K562 (cell line): Measurements from ENCODE around the gene TBC1D2. TPM values are rescaled to one million over a fixed set of nuclear protein-coding genes. Genes with fewer than 3 reads are reported as not detected.

ENCODE experiments used
- ASH1L ChIP-seq: fragments of 450-650 bp; IDR thresholded peaks from 2 replicates; pipeline ENCODE4 v1.6.1; 2018; ENCODE audit warnings: borderline replicate concordance, mild to moderate bottlenecking, low read depth; ENCODE audit not compliant: partially characterized antibody
- EP400 ChIP-seq: fragments of 450-650 bp; IDR thresholded peaks from 2 replicates; pipeline ENCODE4 v1.6.1; 2017; ENCODE audit warnings: antibody characterized with exemption, mild to moderate bottlenecking, moderate library complexity
- FOXA3 ChIP-seq, 2 experiments: fragments of 450-650 bp in 1 of 2; sonication (generic) in 1 of 2; formaldehyde crosslinking; IDR thresholded peaks in 1 of 2; conservative IDR thresholded peaks in 1 of 2; 2 replicates each; pipeline versions ENCODE4 v1.4.0 to v1.8.0; 2020 to 2022; ENCODE audit warnings: mild to moderate bottlenecking in 2 of 2, missing genetic modification reagents in 1 of 2
- HDAC2 ChIP-seq: fragments of 450-650 bp; IDR thresholded peaks from 2 replicates; pipeline ENCODE4 v1.6.1; 2016; ENCODE audit warnings: mild to moderate bottlenecking
- HDAC3 ChIP-seq: fragments of 450-650 bp; IDR thresholded peaks from 2 replicates; pipeline ENCODE4 v1.6.1; 2018; ENCODE audit warnings: borderline replicate concordance, mild to moderate bottlenecking, moderate library complexity; ENCODE audit not compliant: partially characterized antibody
- LCOR ChIP-seq: sonication (generic); formaldehyde crosslinking; IDR thresholded peaks from 2 replicates; pipeline ENCODE4 v1.8.0; 2022; ENCODE audit warnings: mild to moderate bottlenecking, missing genetic modification reagents
- MCM5 ChIP-seq: fragments of 450-650 bp; IDR thresholded peaks from 2 replicates; pipeline ENCODE4 v1.6.1; 2016; ENCODE audit warnings: low read depth
- MECOM ChIP-seq: fragments of 250-450 bp; sonication (Bioruptor Pico); IDR thresholded peaks from 2 replicates; pipeline ENCODE4 v1.8.0; 2022; ENCODE audit warnings: inconsistent platforms
- PML ChIP-seq: IDR thresholded peaks from 2 replicates; pipeline ENCODE4 v1.6.1; 2012; ENCODE audit warnings: low read length, inconsistent platforms
- PTBP1 ChIP-seq: fragments of 200-400 bp; formaldehyde crosslinking; IDR thresholded peaks from 2 replicates; pipeline ENCODE4 v1.6.1; 2017; ENCODE audit warnings: low read depth, low read length
- RNF2 ChIP-seq: sonication (generic); IDR thresholded peaks from 2 replicates; pipeline ENCODE4 v1.6.1; 2016
- SMARCA5 ChIP-seq: fragments of 450-650 bp; IDR thresholded peaks from 2 replicates; pipeline ENCODE4 v1.6.1; 2016
- TBP ChIP-seq: optimal IDR thresholded peaks from 2 replicates; pipeline ENCODE3; 2011; ENCODE audit warnings: low read depth, low read length, improper control_type of control experiment
- ZHX1 ChIP-seq: fragments of 150-350 bp; conservative IDR thresholded peaks from 2 replicates; pipeline ENCODE4 v1.6.1; 2014; ENCODE audit warnings: low read length
- ZNF232 ChIP-seq: sonication (generic); formaldehyde crosslinking; IDR thresholded peaks from 2 replicates; pipeline ENCODE4 v1.8.0; 2022; ENCODE audit warnings: mild to moderate bottlenecking, missing genetic modification reagents
- ZNF77 ChIP-seq: fragments of 250-450 bp; sonication (Bioruptor Pico); IDR thresholded peaks from 2 replicates; pipeline ENCODE4 v1.5.0; 2020
- ZNF79 ChIP-seq: fragments of 250-450 bp; sonication (Bioruptor Pico); IDR thresholded peaks from 2 replicates; pipeline ENCODE4 v1.4.0; 2020; ENCODE audit warnings: low read depth, mild to moderate bottlenecking, moderate library complexity
- ZZZ3 ChIP-seq: fragments of 450-650 bp; IDR thresholded peaks from 2 replicates; pipeline ENCODE4 v1.6.1; 2016; ENCODE audit warnings: antibody characterized with exemption, mild to moderate bottlenecking, moderate library complexity
- polyA plus RNA-seq, 8 experiments: library from polyadenylated mRNA; depleted of rRNA in 4 of 8; stranded (reverse) in 5 of 8; unstranded in 3 of 8; fragments of >200 nt; fragmentation: Nextera tagmentation in 2 of 8; fragmentation: Illumina TruSeq in 1 of 8; extraction: Ambion mirVana in 2 of 8; extraction: Trizol in 1 of 8; gene quantifications; 2 replicates each; pipeline versions ENCODE4 v1.2.1 to v1.2.3, GENCODE V29; 2011 to 2014; ENCODE audit warnings: inconsistent platforms in 1 of 8, missing spikeins in 1 of 8
- total RNA-seq, 7 experiments: library from RNA; depleted of rRNA in 6 of 7; stranded (reverse); fragments of >200 nt in 6 of 7; fragmentation: Illumina TruSeq in 2 of 7; extraction: Trizol in 2 of 7; gene quantifications; 2 replicates each; pipeline versions ENCODE4 v1.2.1 to v1.2.3, GENCODE V29; 2011 to 2021; ENCODE audit warnings: low replicate concordance in 1 of 7
- TF ChIP-seq, protein P1 (sequence below): fragments of 250-450 bp; sonication (Bioruptor Pico); IDR thresholded peaks from 2 replicates; pipeline ENCODE4 v1.4.0; 2020; ENCODE audit warnings: mild to moderate bottlenecking, moderate library complexity, borderline replicate concordance
- TF ChIP-seq, protein P2 (sequence below), 2 experiments: fragments of 450-650 bp; IDR thresholded peaks; 2 replicates each; pipeline ENCODE4 v1.6.1; 2016
- TF ChIP-seq, protein P3 (sequence below): fragments of 450-650 bp; formaldehyde crosslinking; IDR thresholded peaks from 2 replicates; pipeline ENCODE4 v1.4.0; 2020; ENCODE audit warnings: mild to moderate bottlenecking, moderate library complexity

The TBC1D2 gene
- total and polyA plus RNA-seq, 9 of the 15 experiments (the other 6 are each of a cell fraction or from before 2014, with no cell fraction given) = 0.10 to 7.0 (median 2.5) TPM

GRCh38 chr9:98254228-98255060 is 1.0 kb downstream of the TBC1D2 start (continued):
- TF ChIP-seq ZNF79 (CRISPR knock-in tag) (no peak), ZZZ3 (no peak), SMARCA5 (peak; percentile 94), PML (no peak), EP400 (no peak), FOXA3 (CRISPR knock-in tag; conservative IDR thresholded peaks at IDR 0.05 in 1 of 2, IDR thresholded peaks at IDR 0.05 in 1 of 2) (no peak), ZNF232 (CRISPR knock-in tag) (no peak), ZHX1 (no peak), LCOR (CRISPR knock-in tag) (no peak), TBP (no peak), MCM5 (no peak), ZNF77 (no peak), HDAC2 (peak; percentile 88), ASH1L (no peak), RNF2 (no peak), PTBP1 (peak; percentile 94), HDAC3 (no peak), MECOM (CRISPR knock-in tag) (no peak)
- TF ChIP-seq, protein P1, sequence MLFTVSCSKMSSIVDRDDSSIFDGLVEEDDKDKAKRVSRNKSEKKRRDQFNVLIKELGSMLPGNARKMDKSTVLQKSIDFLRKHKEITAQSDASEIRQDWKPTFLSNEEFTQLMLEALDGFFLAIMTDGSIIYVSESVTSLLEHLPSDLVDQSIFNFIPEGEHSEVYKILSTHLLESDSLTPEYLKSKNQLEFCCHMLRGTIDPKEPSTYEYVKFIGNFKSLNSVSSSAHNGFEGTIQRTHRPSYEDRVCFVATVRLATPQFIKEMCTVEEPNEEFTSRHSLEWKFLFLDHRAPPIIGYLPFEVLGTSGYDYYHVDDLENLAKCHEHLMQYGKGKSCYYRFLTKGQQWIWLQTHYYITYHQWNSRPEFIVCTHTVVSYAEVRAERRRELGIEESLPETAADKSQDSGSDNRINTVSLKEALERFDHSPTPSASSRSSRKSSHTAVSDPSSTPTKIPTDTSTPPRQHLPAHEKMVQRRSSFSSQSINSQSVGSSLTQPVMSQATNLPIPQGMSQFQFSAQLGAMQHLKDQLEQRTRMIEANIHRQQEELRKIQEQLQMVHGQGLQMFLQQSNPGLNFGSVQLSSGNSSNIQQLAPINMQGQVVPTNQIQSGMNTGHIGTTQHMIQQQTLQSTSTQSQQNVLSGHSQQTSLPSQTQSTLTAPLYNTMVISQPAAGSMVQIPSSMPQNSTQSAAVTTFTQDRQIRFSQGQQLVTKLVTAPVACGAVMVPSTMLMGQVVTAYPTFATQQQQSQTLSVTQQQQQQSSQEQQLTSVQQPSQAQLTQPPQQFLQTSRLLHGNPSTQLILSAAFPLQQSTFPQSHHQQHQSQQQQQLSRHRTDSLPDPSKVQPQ (CRISPR knock-in tag) = no peak
- TF ChIP-seq, protein P2, sequence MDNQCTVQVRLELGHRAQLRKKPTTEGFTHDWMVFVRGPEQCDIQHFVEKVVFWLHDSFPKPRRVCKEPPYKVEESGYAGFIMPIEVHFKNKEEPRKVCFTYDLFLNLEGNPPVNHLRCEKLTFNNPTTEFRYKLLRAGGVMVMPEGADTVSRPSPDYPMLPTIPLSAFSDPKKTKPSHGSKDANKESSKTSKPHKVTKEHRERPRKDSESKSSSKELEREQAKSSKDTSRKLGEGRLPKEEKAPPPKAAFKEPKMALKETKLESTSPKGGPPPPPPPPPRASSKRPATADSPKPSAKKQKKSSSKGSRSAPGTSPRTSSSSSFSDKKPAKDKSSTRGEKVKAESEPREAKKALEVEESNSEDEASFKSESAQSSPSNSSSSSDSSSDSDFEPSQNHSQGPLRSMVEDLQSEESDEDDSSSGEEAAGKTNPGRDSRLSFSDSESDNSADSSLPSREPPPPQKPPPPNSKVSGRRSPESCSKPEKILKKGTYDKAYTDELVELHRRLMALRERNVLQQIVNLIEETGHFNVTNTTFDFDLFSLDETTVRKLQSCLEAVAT (IDR thresholded peaks at IDR 0.05) = no peak
- TF ChIP-seq, protein P3, sequence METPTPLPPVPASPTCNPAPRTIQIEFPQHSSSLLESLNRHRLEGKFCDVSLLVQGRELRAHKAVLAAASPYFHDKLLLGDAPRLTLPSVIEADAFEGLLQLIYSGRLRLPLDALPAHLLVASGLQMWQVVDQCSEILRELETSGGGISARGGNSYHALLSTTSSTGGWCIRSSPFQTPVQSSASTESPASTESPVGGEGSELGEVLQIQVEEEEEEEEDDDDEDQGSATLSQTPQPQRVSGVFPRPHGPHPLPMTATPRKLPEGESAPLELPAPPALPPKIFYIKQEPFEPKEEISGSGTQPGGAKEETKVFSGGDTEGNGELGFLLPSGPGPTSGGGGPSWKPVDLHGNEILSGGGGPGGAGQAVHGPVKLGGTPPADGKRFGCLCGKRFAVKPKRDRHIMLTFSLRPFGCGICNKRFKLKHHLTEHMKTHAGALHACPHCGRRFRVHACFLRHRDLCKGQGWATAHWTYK (CRISPR knock-in tag) = no peak
